HepG2 (cell line): Measurements from ENCODE around the gene PSMD6. TPM values are rescaled to one million over a fixed set of nuclear protein-coding genes. Genes with fewer than 3 reads are reported as not detected.

Experiments used
- ATAC-seq: fragments of 200-7000 bp; cut with Tn5 transposase; 3 replicates; pipeline ENCODE4 v1.9.1; 2020; ENCODE audit warnings: mild to moderate bottlenecking, moderate library complexity
- BruUV-seq: library from RNA; stranded (reverse); fragments of 400-500 nt; replicated peaks from 2 replicates; lab custom pipeline; 2021; lab: Mats Ljungman, UMichigan
- CTCF ChIA-PET: fragments of 300-600 bp; formaldehyde crosslinking; extraction: SDS; loops from one replicate; lab custom pipeline; 2021; ENCODE audit warnings: low total read pairs, inconsistent platforms, low intra/inter-chr PET ratio; lab: Yijun Ruan, JAX
- POLR2A ChIA-PET: fragments of 350-600 bp; sonication (Branson Sonifier 250); formaldehyde crosslinking; loops from one replicate; lab custom pipeline; 2020; ENCODE audit warnings: antibody characterized with exemption, inconsistent platforms; lab: Yijun Ruan, JAX
- DNase-seq: peaks from one replicate; pipeline ENCODE4 v3.0.0-alpha.2; 2015; ENCODE audit warnings: low spot score
- FAIRE-seq: peaks from 3 replicates; lab custom pipeline; 2011; peaks lifted over from hg19 to GRCh38; lab: Jason Lieb, UNC
- H2AFZ ChIP-seq: one replicate; pipeline ENCODE4 v1.6.1; 2011; ENCODE audit warnings: low read length, inconsistent platforms
- H3K27ac ChIP-seq: fragments of 300-600 bp; 3 replicates; pipeline ENCODE4 v1.8.0; 2011; ENCODE audit warnings: mixed run types, mild to moderate bottlenecking, mixed read lengths, low read length, inconsistent platforms; ENCODE audit not compliant: insufficient read depth; ENCODE audit errors: extremely low read length
- H3K27me3 ChIP-seq, 2 experiments: fragments of 200-600 bp in 1 of 2; 2 replicates in 1 of 2; 3 replicates in 1 of 2; pipeline versions ENCODE4 v1.6.0 to v1.8.0; 2011; ENCODE audit warnings: low read length in 2 of 2, mild to moderate bottlenecking in 2 of 2, moderate library complexity in 2 of 2, inconsistent platforms in 1 of 2; ENCODE audit not compliant: insufficient read depth in 2 of 2, control insufficient read depth in 1 of 2
- H3K36me3 ChIP-seq, 2 experiments: fragments of 200-600 bp in 1 of 2; replicated peaks in 1 of 2; 2 replicates in 1 of 2; 3 replicates in 1 of 2; pipeline versions ENCODE4 v1.5.1 to v1.8.0; 2011; ENCODE audit warnings: low read length in 2 of 2, inconsistent platforms in 1 of 2; ENCODE audit not compliant: insufficient read depth in 2 of 2, control insufficient read depth in 1 of 2
- H3K4me1 ChIP-seq: 2 replicates; pipeline ENCODE4 v1.5.1; 2012; ENCODE audit warnings: low read length, inconsistent platforms; ENCODE audit not compliant: insufficient read depth
- H3K4me2 ChIP-seq: 2 replicates; pipeline ENCODE4 v1.6.0; 2011; ENCODE audit warnings: low read depth, low read length, inconsistent platforms
- H3K4me3 ChIP-seq, 3 experiments: fragments of 200-600 bp in 1 of 3; sonication (generic), shearing (Covaris generic) in 1 of 3; replicated peaks in 1 of 3; 2 replicates each; pipeline ENCODE4 v1.5.1; 2011 to 2016; ENCODE audit warnings: low read length in 3 of 3, inconsistent platforms in 2 of 3, low read depth in 2 of 3, mild to moderate bottlenecking in 2 of 3, control low read depth in 1 of 3, mixed read lengths in 1 of 3; ENCODE audit not compliant: insufficient read depth in 1 of 3
- H3K79me2 ChIP-seq: one replicate; pipeline ENCODE4 v1.6.1; 2011; ENCODE audit warnings: low read length, inconsistent platforms; ENCODE audit not compliant: insufficient read depth
- H3K9ac ChIP-seq: 2 replicates; pipeline ENCODE4 v1.6.0; 2011; ENCODE audit warnings: mild to moderate bottlenecking, low read depth, low read length, inconsistent platforms; ENCODE audit not compliant: insufficient read depth
- H3K9me3 ChIP-seq: 2 replicates; pipeline ENCODE4 v1.5.1; 2012; ENCODE audit warnings: mild to moderate bottlenecking, low read length
- H4K20me1 ChIP-seq: 2 replicates; pipeline ENCODE4 v1.6.0; 2011; ENCODE audit warnings: inconsistent platforms, mild to moderate bottlenecking, low read length, moderate library complexity; ENCODE audit not compliant: insufficient read depth
- BATF2 ChIP-seq: sonication (generic); formaldehyde crosslinking; IDR thresholded peaks from 2 replicates; pipeline ENCODE4 v1.8.0; 2022; ENCODE audit warnings: mild to moderate bottlenecking, missing genetic modification reagents, moderate library complexity
- ELF1 ChIP-seq: sonication (generic); formaldehyde crosslinking; IDR thresholded peaks from 2 replicates; pipeline ENCODE4 v1.4.0; 2020; ENCODE audit warnings: missing genetic modification reagents
- GPBP1L1 ChIP-seq: sonication (generic); formaldehyde crosslinking; IDR thresholded peaks from 2 replicates; pipeline ENCODE4 v1.5.0; 2020; ENCODE audit warnings: mild to moderate bottlenecking, missing genetic modification reagents
- GTF3A ChIP-seq: sonication (generic); formaldehyde crosslinking; conservative IDR thresholded peaks from 2 replicates; pipeline ENCODE4 v1.4.0; 2020; ENCODE audit warnings: mild to moderate bottlenecking, missing genetic modification reagents
- HNF1A ChIP-seq, 2 experiments: sonication (generic) in 1 of 2; formaldehyde crosslinking in 1 of 2; IDR thresholded peaks; 2 replicates each; pipeline versions ENCODE4 v1.4.0 to v1.6.1; 2016 to 2020; ENCODE audit warnings: borderline replicate concordance in 1 of 2, low read depth in 1 of 2, mild to moderate bottlenecking in 1 of 2, missing genetic modification reagents in 1 of 2
- MAZ ChIP-seq, 2 experiments: sonication (generic) in 1 of 2; formaldehyde crosslinking in 1 of 2; IDR thresholded peaks; 2 replicates each; pipeline versions ENCODE4 v1.5.0 to v1.6.1; 2012 to 2020; ENCODE audit warnings: low read depth in 2 of 2, mild to moderate bottlenecking in 2 of 2, borderline replicate concordance in 1 of 2, improper control_type of control experiment in 1 of 2, low read length in 1 of 2, missing genetic modification reagents in 1 of 2, moderate library complexity in 1 of 2
- MZF1 ChIP-seq: sonication (generic); formaldehyde crosslinking; IDR thresholded peaks from 2 replicates; pipeline ENCODE4 v1.8.1; 2023; ENCODE audit warnings: mild to moderate bottlenecking, missing genetic modification reagents, borderline replicate concordance
- RNF2 ChIP-seq: fragments of 450-650 bp; conservative IDR thresholded peaks from 2 replicates; pipeline ENCODE4 v1.6.1; 2016; ENCODE audit warnings: low read depth
- YEATS4 ChIP-seq: sonication (generic); formaldehyde crosslinking; IDR thresholded peaks from 2 replicates; pipeline ENCODE4 v1.4.0; 2020; ENCODE audit warnings: missing genetic modification reagents, borderline replicate concordance
- ZNF143 ChIP-seq: sonication (generic); formaldehyde crosslinking; IDR thresholded peaks from 2 replicates; pipeline ENCODE4 v1.4.0; 2020; ENCODE audit warnings: missing genetic modification reagents
- ZNF441 ChIP-seq: sonication (generic); formaldehyde crosslinking; IDR thresholded peaks from 2 replicates; pipeline ENCODE4 v1.7.0; 2021; ENCODE audit warnings: missing genetic modification reagents, borderline replicate concordance
- ZNF567 ChIP-seq: sonication (generic); formaldehyde crosslinking; IDR thresholded peaks from 2 replicates; pipeline ENCODE4 v1.8.1; 2023; ENCODE audit warnings: mild to moderate bottlenecking, missing genetic modification reagents, borderline replicate concordance
- ZNF576 ChIP-seq: sonication (generic); formaldehyde crosslinking; IDR thresholded peaks from 2 replicates; pipeline ENCODE4 v1.4.0; 2020; ENCODE audit warnings: mild to moderate bottlenecking, missing genetic modification reagents
- ZNF709 ChIP-seq: sonication (generic); formaldehyde crosslinking; IDR thresholded peaks from 2 replicates; pipeline ENCODE4 v1.5.0; 2020; ENCODE audit warnings: mild to moderate bottlenecking, missing genetic modification reagents
- ZSCAN12 ChIP-seq: sonication (generic); formaldehyde crosslinking; IDR thresholded peaks from 2 replicates; pipeline ENCODE4 v1.9.0; 2021; ENCODE audit warnings: mild to moderate bottlenecking, missing genetic modification reagents
- WGBS: methylation state at CpG from one replicate; pipeline ENCODE4 v1.1.6; 2017; ENCODE audit warnings: low lambda C conversion rate; 5-methylcytosine and 5-hydroxymethylcytosine counted together
- in situ Hi-C: cut with HindIII; loops from 2 replicates; pipeline ENCODE4 v1.10.0; 2017; ENCODE audit warnings: low pct_unique_long_range_greater_than_20kb; ENCODE audit not compliant: extremely low pct_ligation_motif_present
- intact Hi-C: fragments of 100-400 bp; cut with micrococcal nuclease; formaldehyde crosslinking; loops from one replicate; pipeline ENCODE4 v1.10.0; 2022; ENCODE audit not compliant: unreplicated experiment
- polyA plus RNA-seq, 8 experiments: library from polyadenylated mRNA; depleted of rRNA in 3 of 8; stranded (reverse) in 7 of 8; unstranded in 1 of 8; fragments of >200 nt; fragmentation: Illumina TruSeq in 4 of 8; extraction: Trizol in 4 of 8; gene quantifications; 2 replicates each; pipeline versions ENCODE4 v1.2.1 to v1.2.3, GENCODE V29; 2011 to 2016; ENCODE audit warnings: low read depth in 4 of 8, missing spikeins in 1 of 8, mixed read lengths in 1 of 8; ENCODE audit not compliant: insufficient read depth in 1 of 8
- total RNA-seq, 5 experiments: library from RNA; depleted of rRNA; stranded (reverse); fragments of >200 nt; fragmentation: Illumina TruSeq; extraction: Trizol; gene quantifications; 2 replicates each; pipeline ENCODE4 v1.2.3, GENCODE V29; 2016; ENCODE audit warnings: low read depth in 1 of 5

The PSMD6 gene
- total and polyA plus RNA-seq, 2 of the 13 experiments (the other 11 are each of a cell fraction or from before 2014, with no cell fraction given) = 36.8 to 117 TPM

GRCh38 chr3:63975723-63976122 lies 47.6 kb downstream of the PSMD6 start:
- no peak overlapping the region for H3K4me3 ChIP-seq
- no peak overlapping the region for H3K4me2 ChIP-seq
- no peak overlapping the region for H2AFZ ChIP-seq
- no peaks in the 10 kb centered on the region for H4K20me1 ChIP-seq
- H3K4me1 ChIP-seq = peaks cover 39% of the 10 kb centered on the region
- no TSS peak for BruUV-seq
- peak overlapping the region; percentile 16 for H3K27ac ChIP-seq
- H3K9me3 ChIP-seq = no peaks in the 10 kb centered on the region
- no peak overlapping the region for H3K9ac ChIP-seq
- POLR2A ChIA-PET = interaction anchor here (1.4 to 2.6 kb wide), 2 partner anchors 8 to 64 kb away, joined by 4 to 11 read pairs; partner anchors contain the start of gene SCAANT1
- WGBS = 78% methylated on average over 3 of the region's 3 CpGs
- in situ Hi-C loops = no loop called here
- intact Hi-C loops = no loop called here
- no peaks in the 10 kb centered on the region for H3K27me3 ChIP-seq
- H3K79me2 ChIP-seq = peaks cover 62% of the 10 kb centered on the region
- DNase-seq (peak; percentile 25), ATAC-seq (peak; percentile 66), FAIRE-seq (no peak)
- H3K36me3 ChIP-seq = peaks cover 9 to 13% of the 10 kb centered on the region in 2 experiments
- CTCF ChIA-PET = no interaction called here
- no peak for TF ChIP-seq ZSCAN12 (CRISPR knock-in tag)
- TF ChIP-seq GTF3A = no peak
- no peak for TF ChIP-seq MAZ (IDR thresholded peaks at IDR 0.05; ENCODE audit: borderline replicate concordance, low read depth, low read length)
- no peak for TF ChIP-seq MAZ (CRISPR knock-in tag; IDR thresholded peaks at IDR 0.05; ENCODE audit: low read depth)
- no peak for TF ChIP-seq ZNF567 (CRISPR knock-in tag)
- TF ChIP-seq RNF2 = no peak
- TF ChIP-seq BATF2 (CRISPR knock-in tag) = no peak
- no peak for TF ChIP-seq ELF1 (CRISPR knock-in tag)
- no peak for TF ChIP-seq HNF1A (IDR thresholded peaks at IDR 0.05; ENCODE audit: low read depth)
- TF ChIP-seq HNF1A (CRISPR knock-in tag; IDR thresholded peaks at IDR 0.05; ENCODE audit: borderline replicate concordance) = no peak
- TF ChIP-seq ZNF441 (CRISPR knock-in tag) = no peak
- TF ChIP-seq ZNF576 (CRISPR knock-in tag) = no peak
- TF ChIP-seq ZNF709 (CRISPR knock-in tag) = no peak
- TF ChIP-seq MZF1 (CRISPR knock-in tag) = no peak
- no peak for TF ChIP-seq GPBP1L1
- no peak for TF ChIP-seq YEATS4 (CRISPR knock-in tag)
- no peak for TF ChIP-seq ZNF143 (CRISPR knock-in tag)
